Measurements from ENCODE around the gene BICRA. TPM values are rescaled to one million over a fixed set of nuclear protein-coding genes. Genes with fewer than 3 reads are reported as not detected.

Gene BICRA
- total and polyA plus RNA-seq, 8 donors, result 13.8 to 18.8 (median 15.5) TPM

- Histone ChIP-seq H3K36me3 (peaks cover 0 to 12% of the 10 kb centered on the region in 2 donors), H3K9me3 (no peaks in the 10 kb centered on the region), H3K27ac (no peak overlapping the region), H3K27me3 (no peaks in the 10 kb centered on the region), H3K4me1 (peaks cover 5 to 58% of the 10 kb centered on the region in 2 donors), H3K4me3 (no peak overlapping the region)
- ATAC-seq (no peak), DNase-seq (no peak)
- TF ChIP-seq CTCF (IDR thresholded peaks at IDR 0.05), result no peak
- intact Hi-C loops (cut with DNase I), result no loop called here
Observed at GRCh38 chr19:47615714-47616113, 6.8 kb downstream of the BICRA start.

- Histone ChIP-seq H3K9me3 (no peaks in the 10 kb centered on the region), H3K27ac (no peak overlapping the region), H3K4me1 (peaks cover 0 to 38% of the 10 kb centered on the region in 2 donors), H3K36me3 (peaks cover 0 to 6% of the 10 kb centered on the region in 2 donors), H3K4me3 (no peak overlapping the region), H3K27me3 (no peaks in the 10 kb centered on the region)
- intact Hi-C loops (cut with DNase I), result no loop called here
- no peak for DNase-seq
- no peak for ATAC-seq
- TF ChIP-seq CTCF (IDR thresholded peaks at IDR 0.05), result no peak
Observed at GRCh38 chr19:47618771-47619170, 9.8 kb downstream of the BICRA start.

GRCh38 chr19:47619763-47620162, 10.8 kb downstream of the BICRA start:
- ATAC-seq (no peak), DNase-seq (peak in 1 of 4 donors; percentile 4)
- Histone ChIP-seq H3K27me3 (no peaks in the 10 kb centered on the region), H3K36me3 (peaks cover 0 to 6% of the 10 kb centered on the region in 2 donors), H3K4me3 (no peak overlapping the region), H3K4me1 (peaks cover 0 to 42% of the 10 kb centered on the region in 2 donors), H3K27ac (no peak overlapping the region), H3K9me3 (no peaks in the 10 kb centered on the region)
- intact Hi-C loops (cut with DNase I), result no loop called here
- TF ChIP-seq CTCF (IDR thresholded peaks at IDR 0.05), result no peak

- H3K4me1 ChIP-seq, result peaks cover 0 to 38% of the 10 kb centered on the region in 2 donors
- DNase-seq (no peak), ATAC-seq (no peak)
- no peak for TF ChIP-seq CTCF (IDR thresholded peaks at IDR 0.05)
- H3K27me3 ChIP-seq, result no peaks in the 10 kb centered on the region
- no peak overlapping the region for H3K4me3 ChIP-seq
- H3K36me3 ChIP-seq, result no peaks in the 10 kb centered on the region
- H3K27ac ChIP-seq, result no peak overlapping the region
- no peaks in the 10 kb centered on the region for H3K9me3 ChIP-seq
- intact Hi-C loops (cut with DNase I), result no loop called here
Observed at GRCh38 chr19:47623151-47623920, 14.4 kb downstream of the BICRA start.

- DNase-seq, result peak in 1 of 4 donors; percentile 35
- intact Hi-C loops (cut with DNase I), result no loop called here
- H3K4me1 ChIP-seq, result peaks cover 0 to 34% of the 10 kb centered on the region in 2 donors
- H3K27ac ChIP-seq, result no peak overlapping the region
- no peaks in the 10 kb centered on the region for H3K9me3 ChIP-seq
- H3K4me3 ChIP-seq, result no peak overlapping the region
- no peaks in the 10 kb centered on the region for H3K27me3 ChIP-seq
- no peak for TF ChIP-seq CTCF (IDR thresholded peaks at IDR 0.05)
- ATAC-seq, result no peak
- H3K36me3 ChIP-seq, result no peaks in the 10 kb centered on the region
Observed at GRCh38 chr19:47623921-47624391, 15.0 kb downstream of the BICRA start.

Data from left lung (tissue), 10 donors.